ENCODE results near the gene PSMC5. TPM values are rescaled to one million over a fixed set of nuclear protein-coding genes. Genes with fewer than 3 reads are reported as not detected.

Gene PSMC5
- total and polyA plus RNA-seq, 12 donors, result 64.1 to 273 (median 135) TPM

DNA sequence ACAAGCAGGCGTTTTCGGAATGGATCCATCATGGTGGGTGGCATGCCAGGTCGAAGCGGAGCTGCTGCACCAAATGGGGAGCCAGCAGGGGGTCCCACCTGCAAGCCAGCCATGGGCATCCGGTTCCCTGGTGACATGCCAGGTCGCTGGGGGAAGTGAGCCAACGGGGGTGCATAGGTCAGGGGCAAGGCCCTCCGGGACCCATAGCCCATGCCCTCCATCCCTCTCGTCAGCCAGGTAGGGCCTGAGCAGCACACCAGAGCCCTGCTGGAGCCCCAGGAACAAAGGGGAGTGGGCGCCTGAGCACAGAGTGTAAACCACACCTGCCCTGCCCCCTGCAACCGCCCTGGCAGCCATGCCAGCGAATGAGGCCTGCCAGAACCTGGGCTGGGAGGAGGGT, 10.2 kb downstream of the PSMC5 start:
- TF ChIP-seq CTCF (IDR thresholded peaks at IDR 0.05), result no peak
- no peak for TF ChIP-seq POLR2A (IDR thresholded peaks at IDR 0.05)
- H3K36me3 ChIP-seq (replicated peaks in 1 of 2), result peaks cover 0 to 47% of the 10 kb centered on the region in 2 donors
- peak overlapping the region in 3 of 5 donors; percentile 79 to 90 (median 80) for H3K27ac ChIP-seq
- no peak overlapping the region for H3K4me3 ChIP-seq
- intact Hi-C loops (cut with DNase I), result no loop called here
- H3K27me3 ChIP-seq, result no peaks in the 10 kb centered on the region
- 74 to 86% (median 79%) methylated on average over 4 to 12 of the region's 12 CpGs for WGBS, 4 donors
- H3K4me1 ChIP-seq (replicated peaks in 1 of 2), result peaks cover 44 to 55% of the 10 kb centered on the region in 2 donors
- DNase-seq, result peak in 2 of 7 donors; percentile 23 to 59
- H3K9me3 ChIP-seq (replicated peaks in 1 of 3), result no peaks in the 10 kb centered on the region

DNA sequence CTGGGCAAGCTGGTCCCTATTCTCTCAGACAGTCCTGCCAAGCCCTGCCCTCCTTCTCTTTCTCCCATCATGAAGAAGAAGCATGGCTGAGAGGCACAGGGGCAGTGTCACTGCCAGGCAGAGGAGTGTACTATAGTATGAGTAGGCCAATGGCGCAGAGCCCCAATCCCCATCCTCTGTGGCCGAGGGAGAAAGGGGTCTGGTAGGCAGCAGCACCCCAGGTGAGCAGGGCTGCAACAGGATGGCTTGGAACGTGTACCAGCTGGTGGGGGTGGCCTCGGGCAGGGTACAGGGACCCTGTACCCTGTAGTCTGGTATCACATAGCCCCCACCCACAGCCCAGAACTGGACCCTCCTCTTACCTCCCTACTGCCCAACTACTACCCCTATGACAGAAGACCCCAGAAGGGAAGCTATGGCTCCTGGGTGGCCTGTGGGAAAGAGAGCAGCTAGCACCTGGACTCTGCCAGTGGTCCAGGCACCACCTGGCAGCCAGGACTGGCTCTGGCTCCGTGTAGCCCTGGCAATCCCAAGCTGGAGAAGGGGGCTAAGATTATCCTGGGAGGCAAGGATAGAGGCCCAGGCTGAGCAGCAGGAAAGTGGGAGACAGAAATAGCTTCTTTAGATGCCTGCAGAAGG, 10.8 kb downstream of the PSMC5 start:
- no peaks in the 10 kb centered on the region for H3K27me3 ChIP-seq
- intact Hi-C loops (cut with DNase I), result no loop called here
- peak in 2 of 7 donors; percentile 21 to 57 for DNase-seq
- peak overlapping the region in 1 of 4 donors; percentile 35 for H3K4me3 ChIP-seq
- no peak for TF ChIP-seq POLR2A (IDR thresholded peaks at IDR 0.05)
- TF ChIP-seq CTCF (IDR thresholded peaks at IDR 0.05), result no peak
- WGBS, 4 donors, result 0 to 70% (median 70%) methylated on average over 1 to 5 of the region's 5 CpGs
- H3K4me1 ChIP-seq (replicated peaks in 1 of 2), result peaks cover 44 to 55% of the 10 kb centered on the region in 2 donors
- H3K9me3 ChIP-seq (replicated peaks in 1 of 3), result no peaks in the 10 kb centered on the region
- peak overlapping the region in 4 of 5 donors; percentile 79 to 92 (median 85) for H3K27ac ChIP-seq
- H3K36me3 ChIP-seq (replicated peaks in 1 of 2), result peaks cover 0 to 41% of the 10 kb centered on the region in 2 donors

- Histone ChIP-seq H3K27ac (peak overlapping the region; percentile 31 to 92 (median 80)), H3K4me3 (peak overlapping the region in 1 of 4 donors; percentile 35), H3K9me3 (replicated peaks in 1 of 3) (no peaks in the 10 kb centered on the region), H3K27me3 (no peaks in the 10 kb centered on the region), H3K4me1 (replicated peaks in 1 of 2) (peaks cover 46 to 57% of the 10 kb centered on the region in 2 donors), H3K36me3 (replicated peaks in 1 of 2) (peaks cover 0 to 35% of the 10 kb centered on the region in 2 donors)
- DNase-seq, result peak; percentile 89 to 98 (median 96)
- TF ChIP-seq CTCF (IDR thresholded peaks at IDR 0.05) (no peak), POLR2A (IDR thresholded peaks at IDR 0.05) (peak in 1 of 2 donors; percentile 67)
- WGBS, 4 donors, result 13 to 25% (median 19%) methylated on average over 4 to 7 of the region's 7 CpGs
- intact Hi-C loops (cut with DNase I), result no loop called here
Measured at GRCh38 chr17:63838631-63839171, 11.5 kb downstream of the PSMC5 start.

DNA sequence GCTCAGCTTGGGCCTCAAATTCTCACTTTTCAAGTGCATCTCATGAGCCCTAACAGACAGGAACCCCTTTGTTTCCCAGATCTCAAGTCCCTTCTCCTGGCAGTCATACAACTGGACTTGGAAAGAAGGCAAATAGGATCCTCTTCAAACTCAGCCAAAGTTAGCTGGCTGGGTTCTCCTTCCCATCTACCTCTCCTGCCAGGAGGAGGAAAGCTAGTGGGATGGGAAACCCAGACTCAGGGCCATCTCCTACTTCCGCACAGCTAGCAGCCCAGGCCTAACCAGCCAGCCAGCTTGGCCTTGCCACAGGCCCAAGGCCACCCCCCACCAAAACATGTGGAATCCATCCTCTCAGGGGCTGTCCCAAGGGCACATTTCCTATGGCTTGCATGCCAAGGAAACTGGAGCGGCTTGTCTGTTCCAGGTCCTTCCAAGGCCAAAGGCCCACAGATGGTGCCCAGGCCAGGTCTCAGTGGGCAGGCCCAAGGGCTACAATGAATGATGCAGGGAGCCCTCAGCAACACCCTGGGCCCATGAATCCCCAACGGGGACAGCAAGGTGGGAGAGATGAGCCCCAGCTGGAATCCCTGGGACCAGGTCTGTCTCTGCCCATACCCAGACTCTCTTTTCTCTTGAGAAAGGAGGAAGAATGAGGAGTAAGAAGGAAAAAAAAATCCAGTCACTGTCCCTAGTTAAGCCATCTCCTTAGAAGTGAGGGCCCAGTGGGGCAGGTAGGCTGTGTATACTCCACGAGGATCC, 13.5 kb downstream of the PSMC5 start:
- peak in 6 of 7 donors; percentile 43 to 69 (median 58) for DNase-seq
- Histone ChIP-seq H3K4me1 (replicated peaks in 1 of 2) (peaks cover 51 to 54% of the 10 kb centered on the region in 2 donors), H3K4me3 (peak overlapping the region in 2 of 4 donors; percentile 61 to 79), H3K9me3 (replicated peaks in 1 of 3) (no peaks in the 10 kb centered on the region), H3K36me3 (replicated peaks in 1 of 2) (peaks cover 0 to 14% of the 10 kb centered on the region in 2 donors), H3K27me3 (no peaks in the 10 kb centered on the region), H3K27ac (peak overlapping the region; percentile 70 to 92 (median 90))
- TF ChIP-seq CTCF (IDR thresholded peaks at IDR 0.05), result no peak
- 7 to 31% (median 30%) methylated on average over 1 to 4 of the region's 4 CpGs for WGBS, 4 donors
- intact Hi-C loops (cut with DNase I), result no loop called here

All from adrenal gland (tissue), 12 donors.